Panc1 (cell line): Measurements from ENCODE around the gene ATP6V0B. TPM values are rescaled to one million over a fixed set of nuclear protein-coding genes. Genes with fewer than 3 reads are reported as not detected.
A peak's percentile ranks its signal among the peaks of the same experiment; 100 is the strongest.

ENCODE experiments used
- ATAC-seq: fragments of 200-7000 bp; cut with Tn5 transposase; 2 replicates; pipeline ENCODE4 v1.9.1; 2020; ENCODE audit warnings: mild to moderate bottlenecking, moderate library complexity
- BruUV-seq: library from RNA; stranded (reverse); fragments of 400-500 nt; replicated peaks from 2 replicates; lab custom pipeline; 2021; lab: Mats Ljungman, UMichigan
- CTCF ChIA-PET: fragments of 300-600 bp; sonication (Branson Sonifier 250); formaldehyde crosslinking; loops from one replicate; lab custom pipeline; 2022; ENCODE audit warnings: antibody characterized with exemption; lab: Charles Lee
- POLR2A ChIA-PET: fragments of 300-600 bp; sonication (Branson Sonifier 250); formaldehyde crosslinking; loops from one replicate; lab custom pipeline; 2022; ENCODE audit warnings: antibody characterized with exemption; lab: Charles Lee
- DNase-seq: peaks from one replicate; pipeline ENCODE4 v3.0.0-alpha.2; 2010; ENCODE audit warnings: low read depth, low spot score
- H3K27ac ChIP-seq: 2 replicates; pipeline ENCODE4 v1.5.1; 2011; ENCODE audit warnings: mild to moderate bottlenecking, low read length, inconsistent platforms
- H3K27me3 ChIP-seq: fragments of 200-500 bp; sonication (Bioruptor generic); 2 replicates; pipeline ENCODE4 v1.6.0; 2014; ENCODE audit warnings: low read length, inconsistent platforms; ENCODE audit not compliant: control insufficient read depth, insufficient read depth
- H3K36me3 ChIP-seq: fragments of 200-500 bp; sonication (Bioruptor generic); 2 replicates; pipeline ENCODE4 v1.5.1; 2014; ENCODE audit warnings: inconsistent platforms, mild to moderate bottlenecking, low read length, moderate library complexity; ENCODE audit not compliant: control insufficient read depth, insufficient read depth
- H3K4me1 ChIP-seq: 2 replicates; pipeline ENCODE4 v1.5.1; 2011; ENCODE audit warnings: inconsistent platforms, mild to moderate bottlenecking, low read length, moderate library complexity; ENCODE audit not compliant: control insufficient read depth, insufficient read depth
- H3K4me3 ChIP-seq, 2 experiments: 2 replicates each; pipeline ENCODE4 v1.5.1; 2011 to 2012; ENCODE audit warnings: low read depth in 2 of 2, low read length in 2 of 2, mild to moderate bottlenecking in 2 of 2, inconsistent platforms in 1 of 2, moderate library complexity in 1 of 2
- H3K9me3 ChIP-seq: fragments of 200-500 bp; sonication (Bioruptor generic); 2 replicates; pipeline ENCODE4 v1.5.1; 2014; ENCODE audit warnings: low read depth, mild to moderate bottlenecking, inconsistent platforms, low read length, moderate library complexity; ENCODE audit not compliant: control insufficient read depth, insufficient read depth
- POLR2AphosphoS5 ChIP-seq: IDR thresholded peaks from 2 replicates; pipeline ENCODE4 v1.6.1; 2012; ENCODE audit warnings: mild to moderate bottlenecking, low read depth, low read length, moderate library complexity
- REST ChIP-seq, 2 experiments: IDR thresholded peaks; 2 replicates each; pipeline ENCODE4 v1.6.1; 2011 to 2012; ENCODE audit warnings: low read depth in 2 of 2, control low read depth in 1 of 2, low read length in 1 of 2, mild to moderate bottlenecking in 1 of 2, moderate library complexity in 1 of 2; ENCODE audit not compliant: insufficient read depth in 1 of 2
- SIN3A ChIP-seq: IDR thresholded peaks from 2 replicates; pipeline ENCODE4 v1.6.1; 2012; ENCODE audit warnings: low read depth, mild to moderate bottlenecking, low read length, moderate library complexity, borderline replicate concordance; ENCODE audit not compliant: insufficient read depth
- TCF7L2 ChIP-seq: IDR thresholded peaks from 2 replicates; pipeline ENCODE4 v1.6.1; 2011; ENCODE audit warnings: mild to moderate bottlenecking, low read depth, low read length, inconsistent platforms
- in situ Hi-C: cut with HindIII; loops from 2 replicates; pipeline ENCODE4 v1.10.0; 2016; ENCODE audit warnings: low sequenced_read_pairs, low pct_unique_long_range_greater_than_20kb
- intact Hi-C: fragments of 100-400 bp; cut with micrococcal nuclease; formaldehyde crosslinking; loops from one replicate; pipeline ENCODE4 v1.10.0; 2022; ENCODE audit not compliant: unreplicated experiment
- total RNA-seq: library from RNA; stranded (reverse); gene quantifications from one replicate; pipeline ENCODE4 v1.2.1, GENCODE V29; 2021; ENCODE audit not compliant: unreplicated experiment
- TF ChIP-seq, protein P1 (sequence below): fragments of 450-650 bp; IDR thresholded peaks from 2 replicates; pipeline ENCODE4 v1.5.1; 2017; ENCODE audit warnings: mild to moderate bottlenecking

ATP6V0B gene
- total RNA-seq, 1 experiment from 2014 or later, result 134 TPM

DNA sequence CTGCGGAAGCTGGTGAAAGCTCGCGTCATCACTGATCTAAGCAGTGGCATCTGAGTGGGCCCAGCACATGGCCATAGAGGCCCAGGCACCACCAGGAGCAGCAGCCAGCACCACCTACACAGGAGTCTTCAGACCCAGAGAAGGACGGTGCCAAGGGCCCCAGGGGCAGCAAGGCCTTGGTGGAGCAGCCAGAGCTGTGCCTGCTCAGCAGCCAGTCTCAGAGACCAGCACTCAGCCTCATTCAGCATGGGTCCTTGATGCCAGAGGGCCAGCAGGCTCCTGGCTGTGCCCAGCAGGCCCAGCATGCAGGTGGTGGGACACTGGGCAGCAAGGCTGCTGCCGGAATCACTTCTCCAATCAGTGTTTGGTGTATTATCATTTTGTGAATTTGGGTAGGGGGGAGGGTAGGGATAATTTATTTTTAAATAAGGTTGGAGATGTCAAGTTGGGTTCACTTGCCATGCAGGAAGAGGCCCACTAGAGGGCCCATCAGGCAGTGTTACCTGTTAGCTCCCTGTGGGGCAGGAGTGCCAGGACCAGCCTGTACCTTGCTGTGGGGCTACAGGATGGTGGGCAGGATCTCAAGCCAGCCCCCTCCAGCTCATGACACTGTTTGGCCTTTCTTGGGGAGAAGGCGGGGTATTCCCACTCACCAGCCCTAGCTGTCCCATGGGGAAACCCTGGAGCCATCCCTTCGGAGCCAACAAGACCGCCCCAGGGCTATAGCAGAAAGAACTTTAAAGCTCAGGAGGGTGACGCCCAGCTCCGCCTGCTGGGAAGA is 44.4 kb upstream of the ATP6V0B start:
- in situ Hi-C loops (loop anchor here (25.0 kb wide), 1 partner anchor 168 kb away; no protein-coding TSS in a partner anchor), intact Hi-C loops (loop anchor here (10.0 kb wide), 1 partner anchor 406 kb away; no protein-coding TSS in a partner anchor)
- ATAC-seq, result no peak; the same call in 1 of the 2 replicates
- ChIA-PET POLR2A (interaction anchor here (0.6 kb wide), 1 partner anchor 207 kb away, joined by 7 read pairs; no protein-coding TSS in a partner anchor), CTCF (interaction anchor here (0.5 to 2.3 kb wide), 3 partner anchors 11 to 167 kb away, joined by 4 to 14 read pairs (median 7); no protein-coding TSS in a partner anchor)
- Histone ChIP-seq H3K9me3 (no peaks in the 10 kb centered on the region), H3K27ac (peak overlapping the region; percentile 62), H3K4me1 (peaks cover 11% of the 10 kb centered on the region), H3K36me3 (no peaks in the 10 kb centered on the region), H3K27me3 (no peaks in the 10 kb centered on the region), H3K4me3 (no peak overlapping the region)
- TF ChIP-seq TCF7L2, result no peak
- TF ChIP-seq, protein P1, sequence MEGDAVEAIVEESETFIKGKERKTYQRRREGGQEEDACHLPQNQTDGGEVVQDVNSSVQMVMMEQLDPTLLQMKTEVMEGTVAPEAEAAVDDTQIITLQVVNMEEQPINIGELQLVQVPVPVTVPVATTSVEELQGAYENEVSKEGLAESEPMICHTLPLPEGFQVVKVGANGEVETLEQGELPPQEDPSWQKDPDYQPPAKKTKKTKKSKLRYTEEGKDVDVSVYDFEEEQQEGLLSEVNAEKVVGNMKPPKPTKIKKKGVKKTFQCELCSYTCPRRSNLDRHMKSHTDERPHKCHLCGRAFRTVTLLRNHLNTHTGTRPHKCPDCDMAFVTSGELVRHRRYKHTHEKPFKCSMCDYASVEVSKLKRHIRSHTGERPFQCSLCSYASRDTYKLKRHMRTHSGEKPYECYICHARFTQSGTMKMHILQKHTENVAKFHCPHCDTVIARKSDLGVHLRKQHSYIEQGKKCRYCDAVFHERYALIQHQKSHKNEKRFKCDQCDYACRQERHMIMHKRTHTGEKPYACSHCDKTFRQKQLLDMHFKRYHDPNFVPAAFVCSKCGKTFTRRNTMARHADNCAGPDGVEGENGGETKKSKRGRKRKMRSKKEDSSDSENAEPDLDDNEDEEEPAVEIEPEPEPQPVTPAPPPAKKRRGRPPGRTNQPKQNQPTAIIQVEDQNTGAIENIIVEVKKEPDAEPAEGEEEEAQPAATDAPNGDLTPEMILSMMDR, result peak; percentile 43; the same call in 1 of the 2 replicates
- DNase-seq, result no peak
- BruUV-seq, result TSS peak; percentile 49

DNA sequence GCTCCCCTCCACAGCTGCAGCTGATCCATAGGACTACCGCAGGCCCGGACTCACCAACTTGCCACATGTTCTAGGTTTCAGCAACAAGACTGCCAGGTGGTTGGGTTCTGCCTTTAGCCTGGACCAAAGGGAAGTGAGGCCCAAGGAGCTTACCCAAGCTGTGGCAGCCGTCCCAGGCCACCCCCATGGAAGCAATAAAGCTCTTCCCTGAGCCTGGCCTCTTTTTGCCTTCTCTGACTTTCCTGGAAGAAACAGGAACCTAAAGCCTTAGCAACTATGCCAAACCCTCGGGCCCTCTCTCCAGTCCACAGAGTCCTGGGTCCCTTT is 43.8 kb upstream of the ATP6V0B start:
- CTCF ChIA-PET, result interaction anchor here (0.8 to 2.3 kb wide), 2 partner anchors 116 to 168 kb away, joined by 7 to 14 read pairs; no protein-coding TSS in a partner anchor
- POLR2A ChIA-PET, result no interaction called here
- DNase-seq, result no peak
- peak overlapping the region; percentile 58; the same call in 1 of the 2 replicates for H3K27ac ChIP-seq
- no TSS peak for BruUV-seq
- intact Hi-C loops, result loop anchor here (10.0 kb wide), 1 partner anchor 406 kb away; no protein-coding TSS in a partner anchor
- in situ Hi-C loops, result loop anchor here (25.0 kb wide), 1 partner anchor 169 kb away; no protein-coding TSS in a partner anchor
- H3K27me3 ChIP-seq, result no peaks in the 10 kb centered on the region
- no peaks in the 10 kb centered on the region for H3K36me3 ChIP-seq
- TF ChIP-seq POLR2AphosphoS5 (no peak), REST (IDR thresholded peaks at IDR 0.05; ENCODE audit: insufficient read depth in 1 of 2, low read depth in 2 of 2, low read length in 1 of 2) (no peak), SIN3A (no peak), TCF7L2 (no peak)
- TF ChIP-seq, protein P1, result no peak
- no peaks in the 10 kb centered on the region for H3K9me3 ChIP-seq
- H3K4me1 ChIP-seq, result peaks cover 11% of the 10 kb centered on the region
- H3K4me3 ChIP-seq, result no peak overlapping the region
- ATAC-seq, result no peak
